ENCODE data around the gene SH2D7.

The SH2D7 gene

DNA sequence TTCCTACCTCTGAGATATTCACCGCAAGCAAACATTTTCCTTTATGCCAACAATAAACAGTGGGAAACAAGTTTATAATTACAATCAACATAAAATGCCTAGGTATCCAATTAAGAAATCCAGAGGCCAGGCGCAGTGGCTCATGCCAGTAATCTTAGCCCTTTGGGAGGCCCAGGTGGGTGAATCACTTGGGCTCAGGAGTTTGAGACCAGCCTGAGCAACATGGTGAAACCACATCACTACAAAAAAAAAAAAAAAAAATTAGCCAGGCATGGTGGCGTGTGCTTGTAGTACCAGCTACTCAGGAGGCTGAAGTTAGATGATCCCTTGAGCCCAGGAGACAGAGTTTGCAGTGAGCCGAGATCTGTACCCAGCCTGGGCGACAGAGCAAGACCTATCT is 32.1 kb upstream of the SH2D7 start:
- in situ Hi-C loops (cut with MboI; ENCODE audit: low sequenced_read_pairs) = no loop called here

DNA sequence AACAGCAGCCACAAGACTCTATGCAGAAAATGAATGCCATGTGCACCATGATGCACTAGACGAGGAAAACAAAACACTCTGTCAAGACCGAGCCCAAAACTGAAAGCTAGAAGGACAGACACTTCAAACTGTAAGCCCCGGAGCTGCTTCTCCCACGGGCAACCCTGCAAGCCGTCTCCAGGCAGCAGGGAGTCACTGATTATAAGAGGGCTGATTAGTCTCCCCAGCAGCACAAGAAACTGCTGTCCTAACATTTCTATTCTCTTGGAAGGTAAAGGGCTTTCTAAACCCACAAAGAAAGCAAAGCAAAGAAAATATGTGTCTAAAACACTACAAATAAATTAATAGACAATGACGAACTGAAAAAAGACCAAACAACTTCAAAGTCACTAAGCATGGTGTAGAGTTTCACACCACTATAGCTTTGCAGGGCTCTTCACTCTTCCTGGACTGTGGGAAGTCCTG is 30.4 kb upstream of the SH2D7 start:
- in situ Hi-C loops (cut with MboI; ENCODE audit: low sequenced_read_pairs) = no loop called here

DNA sequence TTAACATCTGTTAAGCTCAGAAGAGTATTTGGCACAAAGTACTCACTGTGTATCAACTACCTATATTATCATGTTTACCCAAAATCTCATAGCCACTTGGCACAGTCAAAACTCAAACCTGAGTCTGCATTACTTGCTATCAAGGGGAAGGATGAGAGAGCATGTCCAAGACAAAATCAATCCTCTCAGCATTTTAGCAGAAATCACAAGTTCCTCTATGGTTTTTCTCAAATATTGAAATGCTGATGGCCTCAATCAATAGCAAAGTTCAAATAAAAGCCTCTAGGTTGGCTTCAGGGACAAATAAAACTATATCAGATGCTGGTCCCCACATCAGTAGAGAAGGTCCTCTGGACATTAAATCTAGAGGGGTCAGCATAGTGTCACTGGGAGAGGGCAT is 29.1 kb upstream of the SH2D7 start:
- in situ Hi-C loops (cut with MboI; ENCODE audit: low sequenced_read_pairs) = no loop called here

DNA sequence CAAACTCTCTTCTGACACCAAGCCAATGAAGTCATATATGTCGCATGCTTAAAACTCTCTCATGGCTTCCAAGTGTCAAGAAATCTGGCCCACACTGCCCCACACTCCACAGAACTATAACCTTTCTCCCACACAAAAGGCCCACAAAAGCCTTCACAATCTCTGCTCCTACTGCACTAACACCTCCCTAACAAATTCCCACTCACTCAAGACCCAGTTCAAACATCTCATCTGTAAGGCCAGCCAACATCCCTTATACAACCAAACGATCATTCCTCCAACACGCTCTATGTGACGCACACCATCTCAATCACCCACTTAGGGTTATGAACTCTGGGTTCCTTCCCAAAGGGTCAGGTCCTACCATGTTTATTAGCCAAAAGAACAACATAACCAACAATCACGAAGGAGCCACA is 28.4 kb upstream of the SH2D7 start:
- in situ Hi-C loops (cut with MboI; ENCODE audit: low sequenced_read_pairs) = no loop called here

DNA sequence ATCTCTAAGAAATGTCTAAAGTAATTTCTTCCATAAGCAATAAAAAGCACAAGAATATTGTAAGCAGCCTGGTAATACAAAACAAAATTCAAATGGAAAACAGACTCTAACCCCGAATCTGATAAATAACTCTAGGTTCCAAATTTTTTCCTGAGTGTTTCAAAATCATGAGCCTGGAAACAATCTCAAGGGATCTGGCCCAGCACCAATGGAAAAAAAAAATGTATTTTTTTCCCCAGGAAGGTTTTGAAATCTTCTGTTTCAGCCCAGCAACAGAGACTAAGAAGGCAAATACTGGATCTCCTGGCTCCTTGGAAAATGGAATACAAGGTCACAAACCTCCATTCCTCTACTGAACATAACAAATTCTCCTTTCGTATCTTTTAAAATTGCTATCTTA is 27.8 kb upstream of the SH2D7 start:
- in situ Hi-C loops (cut with MboI; ENCODE audit: low sequenced_read_pairs) = no loop called here

DNA sequence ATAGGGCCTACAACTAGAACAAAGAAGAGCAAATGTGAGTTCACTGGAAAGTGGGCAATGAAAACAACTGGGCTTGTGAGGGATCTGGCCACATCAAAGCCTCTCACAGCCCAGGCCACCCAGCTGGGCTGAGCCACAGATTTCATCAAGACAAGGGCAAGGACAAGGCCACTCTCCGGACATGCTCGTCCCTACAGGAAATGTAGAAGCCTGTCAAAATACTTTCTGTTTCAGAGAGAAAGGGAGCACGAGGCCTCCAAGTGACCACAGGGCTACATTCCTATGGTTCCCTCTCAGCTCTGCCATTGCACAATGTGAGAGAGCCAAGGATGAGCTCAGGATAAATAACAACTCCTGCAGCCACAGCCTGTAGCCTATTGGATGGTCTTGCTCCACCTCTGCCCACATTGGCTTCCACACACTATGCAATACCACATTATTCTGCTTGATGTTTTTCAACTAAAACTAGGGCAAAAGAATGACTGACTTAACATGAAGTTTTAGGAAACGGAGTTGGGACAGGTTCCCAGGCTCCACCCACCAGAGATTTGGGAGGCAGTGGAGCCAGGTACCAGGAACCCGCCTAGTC is 27.0 kb upstream of the SH2D7 start:
- in situ Hi-C loops (cut with MboI; ENCODE audit: low sequenced_read_pairs) = no loop called here

DNA sequence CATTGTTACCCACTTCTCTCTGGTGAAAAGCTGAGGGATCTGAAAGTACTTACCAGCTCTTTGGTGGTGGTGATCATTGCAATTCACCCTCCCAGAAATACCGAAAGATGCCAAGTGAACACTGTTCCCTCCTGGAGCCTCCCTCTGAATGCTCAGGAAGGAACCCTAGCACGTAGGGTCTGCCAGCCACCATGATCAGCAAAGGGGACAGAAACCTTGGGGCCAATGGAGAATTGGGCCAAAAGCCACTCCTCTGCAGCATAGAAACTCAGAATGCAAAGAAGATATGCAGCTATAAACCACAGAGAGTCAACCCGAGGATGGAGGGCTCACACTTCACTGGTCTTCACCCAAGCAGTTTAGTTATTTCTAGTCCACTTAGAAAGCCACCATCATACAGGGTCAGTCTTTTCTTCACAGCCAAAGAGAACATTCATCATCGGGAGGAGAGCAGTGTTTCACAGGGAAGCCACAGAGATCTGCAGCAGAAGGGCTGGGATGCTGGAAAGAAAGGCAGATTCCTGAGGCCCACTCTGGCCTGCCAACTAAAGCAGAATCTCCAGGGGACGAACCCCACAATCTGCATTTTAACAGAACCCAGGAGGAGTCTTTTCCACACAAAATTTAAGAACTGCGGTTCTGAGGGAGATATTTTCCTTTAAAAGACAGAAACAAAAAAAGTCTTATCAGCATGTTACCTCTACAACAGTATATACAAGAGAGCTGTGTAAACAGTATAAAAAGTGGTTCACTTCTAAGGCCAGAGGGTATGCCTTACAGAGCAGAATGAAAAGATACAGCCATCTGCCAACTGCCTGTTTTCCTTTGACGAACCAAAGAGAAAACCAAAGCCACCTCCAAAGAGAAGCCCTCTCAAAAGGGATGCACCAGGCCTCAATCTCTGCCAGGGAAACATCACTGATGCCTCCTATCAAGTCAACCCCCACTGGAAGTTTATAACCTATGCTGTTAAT is 26.1 kb upstream of the SH2D7 start:
- in situ Hi-C loops (cut with MboI; ENCODE audit: low sequenced_read_pairs) = no loop called here

DNA sequence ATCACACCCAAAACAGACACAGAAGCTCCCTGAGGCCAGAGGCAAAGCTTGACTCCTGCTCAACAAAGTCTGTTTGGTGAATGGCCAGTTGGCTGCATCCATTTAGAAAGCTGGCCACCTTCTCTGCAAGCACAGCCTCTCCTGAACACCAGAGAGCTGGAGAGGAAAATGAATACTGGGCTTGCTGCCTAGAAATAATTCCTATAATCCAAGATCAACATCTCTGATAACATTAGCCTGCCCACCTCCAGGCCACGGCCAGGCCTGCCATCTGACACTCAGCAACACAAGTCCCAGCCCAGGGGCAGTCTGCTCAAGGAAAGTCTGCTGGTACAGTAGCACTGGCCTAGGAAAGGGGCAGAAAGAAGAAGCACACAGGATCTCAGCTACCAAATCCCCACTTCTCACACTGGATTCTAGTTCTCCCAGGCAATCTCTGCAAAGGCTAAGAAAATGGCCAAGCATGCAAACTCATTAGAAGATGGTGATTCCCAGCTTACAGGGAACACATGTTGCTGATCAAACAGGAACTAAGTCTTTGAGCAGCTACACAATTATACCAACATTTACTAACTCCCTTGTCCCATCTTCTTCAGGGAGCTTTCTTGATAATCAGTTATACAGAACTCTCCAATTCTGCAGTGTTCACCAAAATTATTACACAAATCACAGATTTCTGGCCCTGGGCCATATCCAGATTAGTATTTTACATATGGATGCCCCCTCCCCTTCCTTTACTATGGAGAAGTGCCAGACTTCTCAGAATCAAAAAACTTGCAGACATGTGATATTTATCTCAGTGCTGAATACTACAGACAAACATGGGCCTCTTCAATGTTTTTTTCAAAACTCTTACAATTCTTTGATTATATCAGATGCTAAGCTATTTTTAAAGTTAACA is 24.8 kb upstream of the SH2D7 start:
- in situ Hi-C loops (cut with MboI; ENCODE audit: low sequenced_read_pairs) = no loop called here

DNA sequence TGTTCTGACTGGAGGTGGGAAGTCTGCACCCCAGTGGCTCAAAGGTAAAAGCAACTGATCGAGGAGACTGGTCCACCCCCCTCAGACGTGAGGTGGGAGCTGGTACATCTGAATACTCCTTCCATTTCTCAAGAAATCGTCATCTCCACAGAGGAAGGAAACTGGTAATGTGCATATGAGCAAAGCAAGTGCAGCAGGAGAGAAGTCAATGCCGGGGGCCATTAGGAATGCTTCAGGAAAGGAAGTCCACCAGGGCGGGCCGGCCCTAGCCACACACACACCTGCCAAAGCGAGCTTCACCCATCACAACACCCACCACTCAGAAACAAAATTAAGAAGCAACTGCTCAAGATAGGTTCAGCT is 23.3 kb upstream of the SH2D7 start:
- in situ Hi-C loops (cut with MboI; ENCODE audit: low sequenced_read_pairs) = no loop called here

DNA sequence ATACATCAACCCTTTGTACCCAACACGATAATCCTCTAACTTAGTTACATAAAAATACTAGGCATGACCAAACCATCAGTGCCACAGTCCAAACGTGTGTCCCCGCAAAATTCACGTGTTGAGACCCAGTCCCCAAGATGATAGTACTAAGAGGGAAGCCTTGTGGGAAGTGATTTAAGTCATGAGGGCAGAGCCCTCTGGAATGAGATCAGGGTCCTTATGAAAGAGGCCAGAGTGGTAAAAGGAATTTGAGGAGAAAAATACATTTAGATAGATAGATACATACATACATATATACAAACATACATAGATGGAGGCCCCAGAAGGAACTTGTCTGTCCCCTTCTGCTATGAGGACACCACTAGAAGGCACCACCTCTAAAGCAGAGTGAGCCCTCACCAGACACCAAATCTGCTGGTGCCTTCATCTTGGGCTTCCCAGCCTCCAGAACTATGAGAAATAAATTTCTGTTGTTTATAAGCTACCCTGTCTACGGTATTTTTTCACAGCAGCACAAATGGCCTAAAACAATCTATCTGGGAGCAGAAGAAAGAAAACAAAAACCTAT is 22.8 kb upstream of the SH2D7 start:
- in situ Hi-C loops (cut with MboI; ENCODE audit: low sequenced_read_pairs) = no loop called here

DNA sequence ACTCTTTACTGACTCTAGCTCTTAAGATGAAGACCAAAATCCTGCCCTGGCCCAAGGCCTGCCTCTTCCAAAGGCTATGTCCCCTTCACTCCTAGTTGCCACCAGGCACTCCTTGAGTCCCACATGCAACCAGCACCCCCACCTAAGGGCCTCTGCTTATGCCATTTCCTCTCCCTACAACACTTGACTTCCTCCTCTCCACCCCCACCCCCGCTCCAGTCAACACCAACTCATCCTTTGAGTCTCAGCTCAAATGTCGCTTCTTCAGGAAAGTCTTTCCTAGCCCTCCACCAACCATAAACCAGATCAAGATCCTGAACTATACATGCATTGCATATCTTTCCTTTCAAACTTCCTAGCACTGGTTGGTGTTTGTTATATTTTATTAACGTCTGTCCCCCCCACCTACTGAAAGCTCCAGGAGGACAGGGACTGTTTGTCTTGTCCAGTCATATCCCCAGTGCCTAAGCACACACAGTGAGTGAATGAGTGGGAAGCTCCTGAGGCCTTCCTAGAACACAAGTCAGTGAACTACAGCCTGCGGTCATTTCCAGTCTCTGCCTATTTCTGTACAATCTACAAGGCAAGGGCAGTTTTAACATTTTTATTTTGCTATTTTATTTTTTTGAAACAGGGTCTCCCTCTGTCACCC is 22.2 kb upstream of the SH2D7 start:
- in situ Hi-C loops (cut with MboI; ENCODE audit: low sequenced_read_pairs) = no loop called here

DNA sequence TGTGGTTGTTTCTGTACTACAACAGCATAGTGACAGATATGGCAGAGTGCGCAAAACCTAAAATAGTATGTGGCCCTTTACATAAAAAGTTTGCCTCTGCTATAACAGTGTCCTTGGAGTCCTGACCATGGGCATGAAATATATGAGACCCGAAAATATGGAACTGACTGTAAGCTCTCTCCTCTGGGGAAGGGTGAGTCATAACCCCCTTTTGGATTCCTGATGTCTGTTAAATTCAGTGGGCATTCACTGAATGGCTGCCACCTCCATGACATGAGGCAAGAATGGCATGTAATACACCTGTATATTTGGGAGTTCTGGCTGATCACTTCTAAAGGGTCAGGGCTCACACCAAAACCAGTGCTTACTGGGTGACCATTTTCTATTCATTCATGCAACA is 21.0 kb upstream of the SH2D7 start:
- in situ Hi-C loops (cut with MboI; ENCODE audit: low sequenced_read_pairs) = no loop called here

DNA sequence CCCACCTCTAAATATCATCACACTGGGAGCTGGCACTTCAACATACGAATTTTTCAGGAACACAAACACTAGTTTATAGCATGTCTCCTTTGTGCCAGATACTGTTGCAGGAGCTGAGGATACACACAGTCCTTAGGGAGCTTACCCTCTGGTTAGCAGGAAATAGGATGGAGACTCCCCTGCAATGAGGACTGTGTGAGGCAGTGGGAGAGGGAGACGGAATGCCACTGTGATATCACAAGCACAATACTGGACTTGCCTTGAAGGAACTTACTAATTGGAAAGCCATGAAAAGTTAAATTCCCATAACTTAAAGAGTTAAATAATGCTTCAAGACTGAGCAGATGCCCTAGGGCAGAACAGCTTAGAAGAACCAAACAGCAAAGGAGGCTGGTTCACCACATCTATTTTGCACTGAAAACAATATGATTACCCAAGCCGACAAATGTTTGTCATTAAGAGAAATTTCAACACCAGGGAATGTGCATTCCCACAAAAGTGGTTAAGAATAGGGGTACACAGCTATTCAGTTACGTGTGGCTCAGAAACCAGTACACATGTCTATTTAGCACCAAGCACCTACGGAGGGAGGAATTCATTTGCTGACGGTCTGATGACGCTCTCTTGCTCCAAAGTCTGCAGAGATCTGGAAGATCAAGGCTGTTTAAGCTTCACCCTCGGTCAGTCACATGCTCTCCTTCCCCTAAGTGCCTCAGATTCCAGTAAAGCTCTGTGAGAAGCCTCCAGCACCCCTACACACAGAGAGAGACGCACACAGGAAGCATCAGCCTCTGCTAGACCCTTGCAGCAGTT is 20.1 kb upstream of the SH2D7 start:
- in situ Hi-C loops (cut with MboI; ENCODE audit: low sequenced_read_pairs) = no loop called here

DNA sequence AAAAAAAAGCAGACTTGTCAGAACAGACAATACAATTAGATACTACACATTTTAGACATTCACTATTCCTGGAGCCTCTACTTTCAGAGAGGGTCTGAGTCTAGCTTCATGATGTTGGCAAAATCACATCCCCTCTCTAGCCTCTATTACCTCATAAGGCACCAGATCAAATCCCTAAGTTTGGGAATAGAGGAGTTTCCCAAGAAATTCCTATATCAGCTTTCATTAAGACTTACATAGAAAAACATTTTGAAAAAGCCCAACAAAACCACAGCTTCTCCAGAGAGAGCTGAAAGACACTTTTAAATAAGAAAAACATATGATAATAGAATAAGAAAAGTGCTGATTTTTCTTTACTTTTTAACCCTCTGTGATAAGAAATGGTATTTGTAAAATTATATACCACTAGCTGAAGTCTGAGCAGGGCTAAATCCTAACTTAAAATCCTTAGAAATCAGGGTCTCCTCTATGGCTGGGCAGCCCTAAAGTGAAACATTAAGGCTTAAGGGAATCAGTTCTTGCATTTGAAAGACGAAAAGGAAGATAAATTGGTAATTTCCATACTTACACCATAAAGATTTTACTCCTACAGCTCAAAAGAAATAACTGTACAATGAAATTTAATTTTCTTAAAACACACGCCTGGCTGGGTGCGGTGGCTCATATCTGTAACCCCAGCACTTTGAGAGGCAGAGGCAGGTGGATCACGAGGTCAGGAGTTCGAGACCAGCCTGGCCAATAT is 19.1 kb upstream of the SH2D7 start:
- in situ Hi-C loops (cut with MboI; ENCODE audit: low sequenced_read_pairs) = no loop called here

DNA sequence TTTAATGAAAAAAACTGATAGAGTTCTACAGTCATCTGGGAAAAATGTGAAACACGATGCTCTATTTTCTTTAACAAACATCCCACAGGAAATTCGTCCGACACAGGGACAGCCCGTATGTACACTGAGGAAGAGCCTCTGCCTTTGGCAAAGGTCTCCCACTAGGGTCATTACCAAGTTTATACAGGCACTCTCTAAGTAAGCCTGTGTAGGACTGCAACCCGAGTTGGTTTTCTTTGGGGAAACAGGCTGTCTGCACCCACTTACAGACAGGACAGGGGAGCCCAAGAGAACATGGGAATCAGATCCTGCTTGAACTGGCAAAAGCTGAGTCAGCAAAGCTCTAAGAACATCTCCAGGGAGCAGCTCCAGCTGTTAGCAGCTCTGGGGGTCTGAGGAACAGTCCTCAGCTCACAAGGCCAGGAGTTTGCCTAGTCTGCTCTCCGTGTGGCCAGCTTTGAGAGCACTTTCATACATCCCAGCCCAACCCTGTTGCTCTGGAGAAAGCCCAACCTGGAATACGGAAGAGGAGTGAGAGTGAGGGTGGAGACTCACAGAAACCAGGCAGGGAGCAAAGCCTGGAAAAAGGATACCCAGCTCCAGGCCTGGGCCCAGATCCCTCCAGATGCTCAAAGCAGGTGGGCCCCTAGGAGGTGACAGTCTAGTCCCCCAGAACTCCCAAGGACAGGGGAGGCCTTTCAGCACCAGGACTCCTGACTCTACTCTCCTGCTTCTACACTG is 16.7 kb upstream of the SH2D7 start:
- in situ Hi-C loops (cut with MboI; ENCODE audit: low sequenced_read_pairs) = no loop called here

DNA sequence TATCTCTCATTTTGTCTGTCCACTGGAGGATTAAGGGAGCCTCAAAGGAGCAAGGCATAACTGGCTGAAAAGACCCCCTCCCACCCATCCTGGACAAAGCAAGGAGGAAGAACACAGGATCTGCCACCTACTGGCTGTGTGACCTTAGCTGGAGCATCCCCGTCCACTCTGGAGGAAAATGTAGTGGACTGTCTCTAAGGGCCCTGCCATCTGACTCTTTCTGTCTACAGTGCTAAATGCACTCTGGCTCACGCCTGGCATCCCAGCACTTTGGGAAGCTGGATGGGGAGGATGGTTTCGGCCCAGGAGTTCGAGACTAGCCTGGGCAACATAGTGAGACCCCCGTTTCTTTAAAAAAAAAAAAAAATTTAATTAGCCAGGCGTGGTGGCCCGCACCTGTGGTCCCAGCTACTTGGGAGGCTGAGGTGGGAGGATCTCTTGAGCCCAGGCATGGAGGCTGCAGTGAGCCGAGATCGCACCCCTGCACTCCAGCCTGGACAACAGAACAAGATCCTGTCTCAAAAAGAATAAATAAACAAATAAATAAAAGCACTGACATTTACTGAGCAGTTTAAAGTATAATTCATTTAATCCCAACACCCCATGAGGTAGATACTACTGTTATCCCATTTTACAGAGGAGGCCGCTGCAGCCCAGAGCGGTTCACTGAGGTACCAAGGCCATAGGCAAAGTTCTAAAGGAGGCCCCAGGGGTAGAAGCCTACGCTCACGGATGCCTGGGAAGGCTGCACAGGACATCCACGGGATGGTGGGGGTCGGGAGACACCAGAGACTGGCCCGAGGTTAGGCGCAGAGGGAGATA is 15.9 kb upstream of the SH2D7 start:
- in situ Hi-C loops (cut with MboI; ENCODE audit: low sequenced_read_pairs) = no loop called here

DNA sequence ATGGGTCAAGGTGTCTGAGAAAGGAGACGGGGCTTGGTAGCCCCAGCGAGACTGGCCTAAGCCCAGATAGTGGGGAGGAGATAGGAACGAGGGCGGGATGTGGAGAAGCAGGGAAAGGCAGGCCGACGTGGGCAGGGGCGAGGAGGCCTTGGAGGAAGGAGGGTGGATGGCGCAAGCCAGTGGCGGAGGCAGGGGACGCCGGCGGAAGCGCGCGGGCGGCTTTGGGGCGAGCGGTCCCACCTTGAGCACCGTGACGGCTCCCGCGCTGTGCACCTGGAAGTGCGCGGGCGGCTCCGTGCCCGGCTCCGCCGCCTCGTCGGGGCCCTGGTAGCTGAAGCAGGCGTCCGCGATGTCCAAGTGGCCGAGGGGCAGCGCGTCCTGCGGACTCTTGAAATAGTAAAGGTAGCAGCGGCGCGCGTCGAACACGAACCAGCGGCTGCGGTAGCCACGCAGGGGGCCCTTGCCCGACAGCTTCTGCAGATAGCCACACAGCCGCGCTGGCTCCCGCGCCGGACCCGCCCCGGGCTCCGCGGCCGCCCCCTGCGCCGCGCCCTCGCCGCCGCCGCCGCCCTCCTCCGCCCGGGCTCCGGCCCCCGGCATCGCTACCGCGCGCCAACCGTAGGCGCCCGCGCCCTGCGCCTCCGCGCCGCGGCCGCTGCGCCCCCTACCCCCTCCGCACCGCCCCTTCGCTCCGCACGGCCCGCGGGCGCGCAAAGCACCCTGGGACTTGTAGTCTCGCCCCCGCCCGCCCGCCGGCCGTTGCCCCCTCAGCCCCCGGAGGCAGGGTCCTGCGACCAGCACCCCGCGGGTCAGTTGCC is 15.1 kb upstream of the SH2D7 start, which contains the start of gene TBC1D2B:
TBC1D2B (minus strand) TSS at position 659 of the 818 bp plus-strand sequence; CDS start at position 600, 59 bp downstream.
- in situ Hi-C loops (cut with MboI; ENCODE audit: low sequenced_read_pairs) = no loop called here
